Stimulated activated CD4-positive, alpha-beta T cell treated with anti-CD3 and anti-CD28 coated beads, Interleukin-4, amount 100 ng/mL, for 1 hour (primary cell): ENCODE measurements around the gene SAE1.
"Not testable (repeated sequence)": the region's sequence is repeated elsewhere in the genome, so short reads cannot be mapped to it uniquely, and the experiment has no call there.

Experiments used
- DNase-seq: peaks from one replicate; pipeline ENCODE4 v3.0.0-alpha.2; 2020

Gene SAE1

GRCh38 chr19:47243364-47243775 lies 112.7 kb downstream of the SAE1 start:
- DNase-seq = no peak

GRCh38 chr19:47243776-47244547 lies 113.3 kb downstream of the SAE1 start:
- DNase-seq = peak; percentile 89

DNA sequence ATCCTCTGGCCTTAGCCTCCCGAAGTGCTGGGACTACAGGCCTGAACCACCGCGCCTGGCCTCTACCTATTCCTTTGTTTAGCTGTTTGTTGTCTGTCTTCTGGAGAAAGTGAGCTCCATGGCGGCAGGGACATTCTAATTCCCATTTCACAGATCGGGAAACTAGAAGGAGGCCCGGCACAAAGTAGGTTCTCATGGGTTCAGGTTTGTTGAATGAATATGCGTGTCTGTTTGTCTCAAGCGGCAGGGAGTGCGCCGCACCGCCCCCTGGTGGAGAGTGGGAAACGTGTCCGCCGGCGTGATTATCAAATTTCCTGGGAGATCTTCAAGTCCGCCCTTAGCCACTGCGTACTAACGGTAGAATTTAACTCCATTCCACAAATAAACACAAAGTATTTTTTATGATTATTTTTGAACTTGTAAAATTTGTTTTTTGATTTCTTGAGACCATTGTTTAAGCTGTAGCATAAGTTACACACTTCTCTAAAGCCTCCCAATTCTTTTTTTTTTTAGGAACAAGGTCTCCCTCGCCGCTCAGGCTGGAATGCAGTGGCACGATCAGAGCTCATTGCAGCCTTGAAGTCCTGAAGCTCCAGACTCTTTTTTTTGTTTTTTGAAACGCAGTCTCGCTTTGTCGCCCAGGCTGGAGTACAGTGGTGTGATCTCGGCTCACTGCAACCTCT lies 116.8 kb downstream of the SAE1 start:
- DNase-seq = peak; percentile 84

DNA sequence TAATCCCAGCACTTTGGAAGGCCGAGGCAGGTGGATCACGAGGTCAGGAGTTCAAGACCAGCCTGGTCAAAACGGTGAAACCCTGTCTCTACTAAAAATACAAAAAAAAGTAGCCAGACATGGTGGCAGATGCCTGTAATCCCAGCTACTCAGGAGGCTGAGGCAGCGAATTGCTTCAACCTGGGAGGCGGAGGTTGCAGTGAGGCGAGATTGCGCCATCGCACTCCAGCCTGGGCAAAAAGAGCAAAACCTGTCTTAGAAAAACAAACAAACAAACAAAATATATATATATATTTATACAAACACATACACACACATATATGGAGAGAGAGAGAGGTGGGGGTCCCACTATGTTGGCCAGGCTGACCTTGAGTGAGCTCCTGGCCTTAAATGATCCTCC lies 122.4 kb downstream of the SAE1 start:
- DNase-seq = not testable (repeated sequence)

DNA sequence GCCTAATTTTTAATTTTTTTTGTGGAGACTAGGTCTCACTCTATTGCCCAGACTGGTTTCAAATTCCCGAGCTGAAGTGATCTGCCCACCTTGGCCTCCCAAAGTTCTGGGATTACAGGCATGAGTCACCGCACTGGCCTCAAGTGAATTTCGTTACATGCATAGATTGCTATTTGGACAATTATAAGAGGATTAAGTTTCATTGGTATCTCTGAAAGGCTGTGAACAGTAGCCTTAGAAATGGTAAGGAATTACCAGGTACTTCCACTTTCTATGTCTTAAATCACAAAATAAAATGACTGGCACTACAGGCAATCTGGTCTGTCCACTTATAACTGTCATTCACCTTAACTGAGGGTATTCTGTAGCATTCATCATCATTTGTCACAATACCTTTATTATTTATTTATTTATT lies 122.8 kb downstream of the SAE1 start:
- no peak for DNase-seq

- DNase-seq = no peak
These were observed 123.3 kb downstream of the SAE1 start for GRCh38 chr19:47253970-47254369.

DNA sequence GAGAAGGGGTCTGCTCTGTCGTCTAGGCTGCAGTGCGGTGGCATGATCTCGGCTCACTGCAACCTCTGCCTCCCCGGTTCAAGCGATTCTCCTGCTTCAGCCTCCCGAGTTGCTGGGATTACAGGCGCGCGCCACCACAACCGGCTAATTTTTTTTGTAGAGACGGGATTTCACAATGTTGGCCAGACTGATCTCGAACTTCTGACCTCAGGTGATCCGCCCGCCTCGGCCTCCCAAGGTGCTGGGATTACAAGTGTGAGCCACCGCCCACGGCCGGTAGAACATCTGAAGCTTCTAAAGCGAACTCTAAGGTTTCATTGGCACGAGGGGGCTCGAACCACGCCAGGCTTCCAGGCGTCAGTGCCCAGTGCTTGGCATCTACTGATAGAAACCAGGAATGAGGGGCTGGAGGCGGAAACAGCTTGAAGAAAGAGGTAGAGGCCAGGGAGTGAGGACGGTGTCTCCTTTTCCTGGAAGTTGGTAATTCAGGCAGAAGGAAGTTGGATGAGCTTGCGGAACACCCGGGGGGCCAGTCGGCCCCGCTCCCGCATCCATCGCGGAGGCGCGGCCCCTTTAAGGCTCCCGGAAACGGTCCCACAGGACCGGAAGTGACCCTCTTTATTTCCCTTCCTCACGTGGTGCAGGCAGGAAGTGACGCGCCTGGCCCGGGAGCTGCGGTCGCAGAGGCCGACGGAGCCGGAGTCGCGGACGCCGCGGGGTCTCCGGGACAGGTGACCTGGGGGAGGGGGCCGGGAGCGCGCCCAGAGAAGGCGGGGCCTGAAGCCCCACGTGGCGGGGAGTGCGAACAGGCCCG lies 125.5 kb downstream of the SAE1 start, which contains the start of gene CCDC9:
CCDC9 (plus strand) TSS at position 647 of the 814 bp plus-strand sequence. CDS start 1,876 bp downstream, outside the sequence.
- peak; percentile 94 for DNase-seq

GRCh38 chr19:47256693-47257410 lies 126.2 kb downstream of the SAE1 start:
- peak; percentile 99 for DNase-seq

- no peak for DNase-seq
These were observed 127.0 kb downstream of the SAE1 start for GRCh38 chr19:47257411-47258169.

- DNase-seq = no peak
These were observed 127.8 kb downstream of the SAE1 start for GRCh38 chr19:47258434-47258833.

DNA sequence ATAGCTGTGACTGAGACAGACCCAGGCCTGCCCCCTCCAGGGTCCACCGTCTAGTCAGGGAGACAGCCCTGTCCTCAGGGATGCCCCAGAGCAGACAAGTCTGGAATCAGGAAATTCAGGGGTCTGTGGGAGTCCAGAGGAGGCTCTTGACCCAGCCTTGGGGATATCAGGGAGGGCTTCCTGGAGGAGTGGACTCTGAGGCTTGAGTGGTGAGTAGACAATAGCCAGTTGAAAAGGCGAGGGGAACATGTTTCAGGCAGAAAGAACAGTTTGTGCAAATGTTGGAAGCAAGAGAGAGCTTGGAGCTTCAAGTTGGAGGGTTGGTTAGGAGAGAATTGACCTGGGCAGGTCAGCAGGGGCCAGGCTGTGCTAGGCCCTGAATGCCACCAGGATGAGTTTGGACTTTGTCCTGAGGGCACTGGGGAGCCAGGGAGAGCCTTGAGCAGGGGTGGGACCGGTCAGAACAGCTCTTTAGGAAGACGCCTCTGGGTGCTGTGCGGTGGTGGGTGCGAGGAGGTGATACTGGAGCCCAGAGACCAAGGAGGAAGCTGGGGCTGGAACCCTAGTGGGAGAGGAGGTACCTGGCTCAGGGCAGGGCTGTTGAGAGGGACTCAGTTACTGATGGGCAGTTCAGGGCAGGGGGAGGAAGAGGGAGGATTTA lies 128.4 kb downstream of the SAE1 start:
- DNase-seq = no peak
